GM21576 (cell line): Measurements from ENCODE around the gene DLK2.

ENCODE experiments used
- ATAC-seq: cut with Tn5 transposase; IDR thresholded peaks from one replicate; pipeline ENCODE4 v1.9.1; 2021; ENCODE audit warnings: mild to moderate bottlenecking, moderate library complexity; ENCODE audit not compliant: unreplicated experiment

Gene DLK2

GRCh38 chr6:43454290-43454695 lies 1.1 kb downstream of the DLK2 start:
- ATAC-seq, result no peak

DNA sequence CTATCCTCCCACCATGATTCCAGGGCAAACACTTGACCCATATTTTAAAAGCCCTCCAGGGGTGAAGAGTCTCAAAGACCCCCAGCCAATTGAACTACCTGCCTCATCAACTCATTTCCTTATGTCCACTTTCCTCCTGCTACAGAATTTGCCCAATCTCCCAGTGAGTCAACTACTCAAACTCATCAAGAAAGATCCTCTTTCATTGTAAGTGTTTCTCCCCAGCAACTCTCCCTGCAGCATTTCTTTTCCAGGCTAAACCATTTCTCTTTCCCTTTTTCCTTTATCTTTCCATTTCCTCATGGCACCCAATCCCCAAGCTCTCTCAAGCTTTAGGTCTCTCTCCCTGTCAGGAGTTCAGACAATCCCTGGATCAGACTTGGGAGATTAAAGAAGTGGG lies 1.5 kb downstream of the DLK2 start:
- no peak for ATAC-seq

DNA sequence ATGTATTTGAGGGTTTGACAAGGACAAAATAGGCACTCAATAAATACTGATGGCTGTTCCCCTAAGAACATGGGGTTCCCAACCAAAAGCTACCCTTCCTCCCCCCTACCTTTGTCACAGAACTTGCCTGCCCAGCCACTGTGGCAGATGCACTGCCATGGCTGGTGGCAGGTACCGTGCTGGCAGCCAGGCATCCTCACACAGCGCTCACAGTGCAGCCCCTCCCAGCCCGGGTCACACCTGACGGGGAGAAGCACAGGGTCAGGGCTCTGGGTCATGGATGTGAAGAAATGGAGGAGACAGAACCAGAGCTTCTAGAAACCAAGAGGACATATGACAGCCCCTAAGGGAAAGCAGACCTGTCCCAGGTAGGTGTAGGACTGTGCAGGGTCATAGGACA lies 2.5 kb downstream of the DLK2 start:
- no peak for ATAC-seq

DNA sequence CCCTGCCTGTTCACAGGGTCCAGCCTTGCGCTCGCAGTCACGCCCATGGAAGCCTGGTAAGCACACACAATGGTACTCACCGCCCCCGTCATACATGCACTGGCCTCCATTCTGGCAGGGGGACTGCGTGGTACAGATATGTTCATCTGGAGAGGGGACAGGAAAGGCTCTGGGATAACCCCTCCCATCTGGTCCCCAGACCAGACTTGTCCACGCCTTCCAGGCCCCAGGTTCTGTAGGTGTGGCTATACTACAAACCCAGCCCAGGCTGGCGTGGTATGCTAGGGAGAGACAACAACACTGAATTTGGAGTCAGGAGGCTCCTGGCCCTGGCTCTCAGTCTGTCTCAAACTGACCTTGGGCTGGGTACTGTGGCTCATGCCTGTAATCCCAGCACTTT lies 3.4 kb downstream of the DLK2 start:
- ATAC-seq, result no peak

GRCh38 chr6:43451348-43451747 lies 4.0 kb downstream of the DLK2 start:
- no peak for ATAC-seq

DNA sequence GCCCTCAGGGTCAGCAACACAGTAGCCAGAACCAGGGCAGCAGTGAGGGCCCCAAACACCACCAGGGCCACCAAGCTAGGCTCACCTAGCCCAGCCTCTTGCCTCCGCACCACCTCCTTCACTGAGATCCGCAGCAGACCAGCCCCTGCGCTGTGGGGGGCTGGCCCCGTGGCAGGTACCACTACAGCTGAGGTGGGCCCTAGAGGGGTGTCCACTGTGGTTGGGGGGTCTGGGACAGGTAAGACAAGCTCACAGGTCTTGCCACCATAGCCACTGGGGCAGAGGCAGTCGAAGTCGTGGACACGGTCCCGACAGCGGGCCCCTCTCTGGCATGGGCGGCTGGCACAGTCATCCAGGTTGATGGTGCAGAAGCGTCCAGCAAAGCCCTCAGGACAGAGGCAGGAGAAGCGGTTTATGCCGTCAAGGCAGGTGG lies 4.6 kb downstream of the DLK2 start:
- ATAC-seq, result no peak

GRCh38 chr6:43448916-43449315 lies 6.4 kb downstream of the DLK2 start:
- no peak for ATAC-seq

GRCh38 chr6:43447604-43448003 lies 7.7 kb downstream of the DLK2 start:
- ATAC-seq, result no peak

DNA sequence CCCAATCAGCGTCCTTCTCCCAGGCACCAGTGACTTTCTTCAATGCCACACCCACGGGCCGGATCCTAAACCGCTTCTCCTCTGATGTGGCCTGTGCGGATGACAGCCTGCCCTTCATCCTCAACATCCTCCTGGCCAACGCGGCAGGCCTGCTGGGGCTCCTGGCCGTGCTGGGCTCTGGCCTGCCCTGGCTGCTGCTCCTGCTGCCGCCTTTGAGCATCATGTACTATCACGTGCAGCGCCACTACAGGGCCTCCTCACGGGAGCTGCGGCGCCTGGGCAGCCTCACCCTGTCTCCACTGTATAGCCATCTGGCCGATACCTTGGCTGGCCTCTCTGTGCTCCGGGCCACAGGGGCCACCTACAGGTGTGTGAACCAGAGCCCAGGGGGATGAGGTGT lies 9.8 kb downstream of the DLK2 start:
- no peak for ATAC-seq

DNA sequence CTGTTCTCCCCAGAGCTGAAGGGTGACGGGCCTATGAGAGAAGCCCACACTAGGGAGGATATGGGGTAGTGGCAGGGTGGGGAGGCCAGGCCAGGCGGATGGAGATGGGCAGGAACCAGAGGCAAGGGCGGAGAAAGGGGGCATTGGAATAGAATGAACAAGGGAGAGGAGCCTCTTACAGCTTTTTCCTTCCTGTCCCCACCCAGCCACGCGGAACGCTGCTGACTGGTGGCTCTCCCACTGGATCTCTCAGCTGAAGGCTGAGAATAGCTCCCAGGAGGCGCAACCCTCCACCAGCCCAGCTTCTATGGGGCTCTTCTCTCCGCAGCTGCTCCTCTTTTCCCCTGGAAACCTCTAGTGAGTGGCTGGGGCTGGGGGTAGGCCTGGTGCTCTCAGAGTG lies 10.8 kb downstream of the DLK2 start:
- ATAC-seq, result no peak

GRCh38 chr6:43444036-43444435 lies 11.3 kb downstream of the DLK2 start:
- ATAC-seq, result no peak

- ATAC-seq, result no peak
Observed at GRCh38 chr6:43442935-43443334, 12.4 kb downstream of the DLK2 start.

DNA sequence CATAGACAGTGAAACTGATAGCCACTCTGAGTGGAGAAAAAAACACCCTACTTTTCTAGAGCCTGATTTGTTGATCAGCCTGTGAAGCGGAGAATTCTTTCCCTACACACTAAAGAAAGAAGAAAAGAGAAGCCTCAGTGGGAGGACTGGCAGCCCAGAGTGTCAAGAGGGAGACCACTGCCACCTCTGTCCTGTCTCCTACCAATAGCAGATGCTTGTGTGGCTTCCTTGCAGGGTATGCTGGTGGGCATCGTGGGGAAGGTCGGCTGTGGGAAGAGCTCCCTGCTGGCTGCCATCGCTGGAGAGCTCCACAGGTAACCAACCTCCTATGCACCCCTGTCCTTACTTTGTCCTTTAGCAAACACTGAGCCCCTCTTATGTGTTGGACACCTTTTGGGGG lies 17.6 kb downstream of the DLK2 start:
- ATAC-seq, result no peak

DNA sequence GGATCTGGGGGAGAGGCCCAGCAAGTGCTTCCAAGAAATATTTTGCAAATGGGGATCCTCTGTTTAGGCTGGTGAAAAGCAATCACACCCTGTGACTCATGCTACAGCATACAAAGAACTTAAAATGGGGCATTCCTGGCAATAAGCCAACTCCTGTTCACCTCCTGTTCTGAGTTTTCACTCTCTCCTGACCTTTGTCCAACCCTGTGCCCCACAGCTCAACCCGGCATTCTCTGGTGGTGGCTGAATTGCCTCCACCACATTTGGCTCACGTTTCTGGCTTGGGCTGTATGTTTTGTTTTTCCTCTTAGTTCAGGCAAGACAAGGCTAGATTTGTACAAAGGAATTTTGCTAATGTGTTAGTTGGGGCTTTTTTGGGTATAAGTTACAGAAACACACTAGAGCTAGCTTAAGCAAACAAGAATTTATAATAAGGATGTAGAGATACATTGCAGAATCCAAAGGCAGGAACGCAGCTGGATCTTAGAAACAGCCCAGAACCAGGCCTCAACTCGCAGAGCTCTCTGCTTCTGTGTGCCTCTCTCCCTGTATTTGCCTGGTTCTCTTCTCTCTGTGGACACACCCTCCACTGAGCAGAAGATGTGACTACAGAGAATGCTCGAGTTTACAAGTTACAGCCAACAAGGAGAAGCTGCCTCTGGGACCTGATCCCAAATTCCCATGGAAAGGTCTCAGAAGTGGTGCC lies 18.6 kb downstream of the DLK2 start:
- no peak for ATAC-seq

- no peak for ATAC-seq
Observed at GRCh38 chr6:43435682-43436437, 19.5 kb downstream of the DLK2 start.

- ATAC-seq, result no peak
Observed at GRCh38 chr6:43434943-43435342, 20.4 kb downstream of the DLK2 start.

DNA sequence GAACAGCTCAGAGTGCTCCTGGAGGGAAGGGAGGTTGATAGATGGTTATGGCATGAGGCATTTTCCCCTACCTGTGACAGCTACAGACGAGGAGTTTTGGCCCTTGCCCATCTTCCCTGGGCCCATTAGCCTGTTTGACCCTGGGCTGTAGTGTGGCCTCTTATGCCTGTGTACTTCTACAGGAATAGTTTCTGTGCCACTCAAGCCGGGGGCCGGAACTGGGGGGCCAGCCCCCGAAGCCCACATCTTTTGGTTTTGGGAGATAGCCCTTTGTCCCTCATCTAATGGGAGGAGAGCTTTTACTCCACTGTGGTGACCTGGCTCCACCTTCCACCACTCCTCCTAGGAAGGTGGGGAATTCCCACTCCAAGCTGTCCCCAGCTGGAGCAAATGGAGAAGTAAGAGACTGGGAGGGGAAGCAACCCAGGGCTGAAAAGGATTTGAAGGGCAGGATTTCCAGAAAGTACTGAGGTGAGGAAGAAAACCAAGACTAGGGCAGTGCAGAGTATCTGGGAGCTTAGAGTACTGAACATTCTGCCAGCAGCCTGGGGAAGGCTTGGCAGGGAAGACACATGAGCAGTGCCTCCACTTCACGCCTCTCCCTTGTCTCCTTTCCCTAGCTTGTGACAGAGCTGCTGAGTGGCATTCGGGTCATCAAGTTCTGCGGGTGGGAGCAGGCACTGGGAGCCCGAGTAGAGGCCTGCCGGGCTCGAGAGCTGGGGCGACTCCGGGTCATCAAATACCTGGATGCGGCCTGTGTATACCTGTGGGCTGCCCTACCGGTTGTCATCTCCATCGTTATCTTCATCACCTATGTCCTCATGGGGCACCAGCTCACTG lies 21.1 kb downstream of the DLK2 start:
- no peak for ATAC-seq

DNA sequence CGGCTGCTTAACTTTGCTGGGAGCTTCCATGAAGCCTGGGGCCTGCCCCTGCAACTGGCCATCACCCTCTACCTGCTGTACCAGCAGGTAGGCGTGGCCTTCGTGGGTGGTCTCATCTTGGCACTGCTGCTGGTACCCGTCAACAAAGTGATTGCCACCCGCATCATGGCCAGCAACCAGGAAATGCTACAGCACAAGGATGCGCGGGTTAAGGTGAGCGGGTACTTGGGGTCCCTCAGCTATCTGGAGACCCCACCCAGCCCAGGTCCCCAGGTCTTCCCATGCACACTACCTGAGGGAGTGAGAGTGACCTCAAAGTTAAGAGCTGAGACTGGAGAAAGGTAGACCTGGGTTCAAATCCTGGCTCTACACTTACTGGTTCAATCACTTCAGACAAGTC lies 22.2 kb downstream of the DLK2 start:
- ATAC-seq, result no peak

- ATAC-seq, result no peak
Observed at GRCh38 chr6:43432009-43432945, 23.1 kb downstream of the DLK2 start.

DNA sequence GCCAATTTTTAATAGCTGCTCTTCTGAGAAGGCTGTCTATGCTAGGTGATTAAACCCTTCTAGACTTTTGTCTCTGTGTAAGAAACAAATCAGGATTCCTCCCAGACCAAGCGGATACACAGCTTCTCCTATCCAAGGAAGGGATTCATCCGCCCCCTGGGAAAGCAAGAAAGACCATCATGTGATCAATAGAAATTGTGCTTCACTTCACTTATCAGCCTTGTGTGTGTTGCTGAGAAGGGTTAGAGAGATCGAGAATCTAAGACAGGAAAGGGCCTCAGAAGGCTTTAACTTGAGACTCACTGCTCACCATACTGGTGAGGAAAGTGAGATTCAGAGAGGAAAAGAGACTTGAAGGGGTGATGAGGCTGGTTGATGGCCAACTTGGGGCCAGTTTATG lies 26.5 kb downstream of the DLK2 start:
- no peak for ATAC-seq
